ENCODE results near the gene ORC6. TPM values are rescaled to one million over a fixed set of nuclear protein-coding genes. Genes with fewer than 3 reads are reported as not detected.

ORC6 gene
- total and polyA plus RNA-seq, 2 donors (not counting 1 experiment from before 2014, with no cell fraction given): 4.7 to 4.8 TPM

DNA sequence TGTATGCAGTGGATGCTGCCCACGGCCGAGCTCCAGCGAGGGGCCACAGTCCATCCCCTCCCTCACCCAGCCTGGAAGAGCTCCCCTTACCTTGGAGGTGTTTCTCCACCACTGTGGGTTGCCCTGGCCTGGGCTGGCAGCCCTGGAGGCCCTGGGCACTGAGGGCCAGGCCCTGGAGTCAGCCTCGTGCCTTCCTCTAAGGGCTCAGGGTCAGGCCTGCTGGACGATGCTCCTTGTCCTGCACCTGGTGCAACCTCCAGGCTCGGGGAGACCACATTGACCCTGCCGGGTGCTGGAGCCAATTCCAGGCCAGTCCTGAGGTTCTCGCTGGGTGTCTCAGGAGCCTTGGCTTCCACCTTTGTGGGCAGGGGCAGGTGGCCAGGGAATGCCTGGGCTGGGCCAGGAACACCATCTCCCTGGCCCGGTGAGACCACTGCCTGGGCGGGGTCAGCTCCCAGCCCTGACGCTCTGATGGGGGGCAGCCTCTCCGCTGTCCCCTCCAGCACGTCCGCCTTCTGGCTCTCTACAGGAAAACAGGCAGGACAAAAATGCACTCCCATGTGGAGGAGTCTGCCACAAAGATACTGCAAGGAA lies 48.3 kb downstream of the ORC6 start:
- no peak overlapping the region for H3K27ac ChIP-seq (ENCODE audit: low read length in 2 of 2)
- Mint-ChIP-seq H3K4me3 (no peak overlapping the region), H3K9me3 (ENCODE audit: insufficient read depth) (no peaks in the 10 kb centered on the region), H3K27me3 (no peaks in the 10 kb centered on the region), H3K27ac (no peak overlapping the region), H3K4me1 (peaks cover 12% of the 10 kb centered on the region)
- 95% methylated on average over 14 of the region's 14 CpGs for WGBS (ENCODE audit: insufficient coverage)
- intact Hi-C loops (cut with micrococcal nuclease): no loop called here
- H3K9ac ChIP-seq (ENCODE audit: low read length): no peak overlapping the region
- no peak overlapping the region for H3K4me3 ChIP-seq (ENCODE audit: control extremely low read depth in 1 of 5, extremely low read depth in 1 of 5, insufficient read depth in 1 of 5, low read depth in 2 of 5, low read length in 4 of 5)
- ATAC-seq (ENCODE audit: low read depth) (no peak), DNase-seq (no peak)
- no peak overlapping the region for H3K4me2 ChIP-seq (replicated peaks; ENCODE audit: low read depth, low read length, poor library complexity, severe bottlenecking)
- peaks cover 10 to 15% of the 10 kb centered on the region in 2 donors for H3K4me1 ChIP-seq (ENCODE audit: control insufficient read depth in 2 of 2, insufficient read depth in 2 of 2, low read length in 2 of 2)
- H3K27me3 ChIP-seq (replicated peaks in 1 of 4; ENCODE audit: control extremely low read depth in 1 of 4, control insufficient read depth in 3 of 4, insufficient read depth in 4 of 4, low read length in 3 of 4): no peaks in the 10 kb centered on the region
- no peaks in the 10 kb centered on the region for H3K36me3 ChIP-seq (replicated peaks in 1 of 2; ENCODE audit: control extremely low read depth in 1 of 2, control insufficient read depth in 1 of 2, extremely low read depth in 1 of 2, insufficient read depth in 2 of 2, low read length in 1 of 2)
- TF ChIP-seq EZH2 (IDR thresholded peaks at IDR 0.05; ENCODE audit: borderline replicate concordance, insufficient read depth, low read depth, low read length, poor library complexity, severe bottlenecking): no peak
- TF ChIP-seq, protein P1, sequence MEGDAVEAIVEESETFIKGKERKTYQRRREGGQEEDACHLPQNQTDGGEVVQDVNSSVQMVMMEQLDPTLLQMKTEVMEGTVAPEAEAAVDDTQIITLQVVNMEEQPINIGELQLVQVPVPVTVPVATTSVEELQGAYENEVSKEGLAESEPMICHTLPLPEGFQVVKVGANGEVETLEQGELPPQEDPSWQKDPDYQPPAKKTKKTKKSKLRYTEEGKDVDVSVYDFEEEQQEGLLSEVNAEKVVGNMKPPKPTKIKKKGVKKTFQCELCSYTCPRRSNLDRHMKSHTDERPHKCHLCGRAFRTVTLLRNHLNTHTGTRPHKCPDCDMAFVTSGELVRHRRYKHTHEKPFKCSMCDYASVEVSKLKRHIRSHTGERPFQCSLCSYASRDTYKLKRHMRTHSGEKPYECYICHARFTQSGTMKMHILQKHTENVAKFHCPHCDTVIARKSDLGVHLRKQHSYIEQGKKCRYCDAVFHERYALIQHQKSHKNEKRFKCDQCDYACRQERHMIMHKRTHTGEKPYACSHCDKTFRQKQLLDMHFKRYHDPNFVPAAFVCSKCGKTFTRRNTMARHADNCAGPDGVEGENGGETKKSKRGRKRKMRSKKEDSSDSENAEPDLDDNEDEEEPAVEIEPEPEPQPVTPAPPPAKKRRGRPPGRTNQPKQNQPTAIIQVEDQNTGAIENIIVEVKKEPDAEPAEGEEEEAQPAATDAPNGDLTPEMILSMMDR (IDR thresholded peaks at IDR 0.05): no peak
- H2AFZ ChIP-seq (ENCODE audit: insufficient read depth, low read depth, low read length, poor library complexity, severe bottlenecking): no peak overlapping the region
- POLR2A ChIA-PET: no interaction called here
- no peaks in the 10 kb centered on the region for H4K20me1 ChIP-seq (ENCODE audit: control insufficient read depth, insufficient read depth, low read length, poor library complexity, severe bottlenecking)
- CTCF ChIA-PET: interaction anchor here (0.5 kb wide), 1 partner anchor 26 kb away, joined by 3 read pairs; no protein-coding TSS in a partner anchor
- H3K9me3 ChIP-seq (ENCODE audit: control extremely low read depth in 1 of 3, control insufficient read depth in 2 of 3, insufficient read depth in 1 of 3, low read length in 2 of 3): no peaks in the 10 kb centered on the region
- no peaks in the 10 kb centered on the region for H3K79me2 ChIP-seq (ENCODE audit: control insufficient read depth, insufficient read depth, low read length)

DNA sequence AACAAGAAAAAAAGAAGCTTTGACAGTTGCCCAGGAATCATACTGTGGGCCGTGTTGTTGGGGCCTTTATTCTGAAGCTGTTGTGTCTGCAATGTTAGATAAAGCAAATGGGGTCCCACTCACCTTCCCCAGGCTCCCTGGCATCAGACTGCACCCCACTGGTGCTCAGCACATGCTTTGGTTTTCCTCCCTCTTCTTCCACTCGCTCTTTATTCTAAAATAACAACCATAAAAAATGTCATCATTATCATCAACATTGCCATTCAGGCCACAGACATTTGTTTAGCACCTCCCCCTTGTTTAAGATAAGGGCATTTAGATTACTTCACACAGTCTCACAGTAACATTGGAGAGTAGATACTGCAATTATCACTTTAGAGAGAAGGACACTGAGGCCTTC lies 50.5 kb downstream of the ORC6 start:
- ChIA-PET CTCF (no interaction called here), POLR2A (no interaction called here)
- Histone ChIP-seq H3K9me3 (ENCODE audit: control extremely low read depth in 1 of 3, control insufficient read depth in 2 of 3, insufficient read depth in 1 of 3, low read length in 2 of 3) (no peaks in the 10 kb centered on the region), H3K9ac (ENCODE audit: low read length) (no peak overlapping the region), H3K4me2 (replicated peaks; ENCODE audit: low read depth, low read length, poor library complexity, severe bottlenecking) (no peak overlapping the region), H3K79me2 (ENCODE audit: control insufficient read depth, insufficient read depth, low read length) (no peaks in the 10 kb centered on the region), H3K36me3 (replicated peaks in 1 of 2; ENCODE audit: control extremely low read depth in 1 of 2, control insufficient read depth in 1 of 2, extremely low read depth in 1 of 2, insufficient read depth in 2 of 2, low read length in 1 of 2) (no peaks in the 10 kb centered on the region), H4K20me1 (ENCODE audit: control insufficient read depth, insufficient read depth, low read length, poor library complexity, severe bottlenecking) (no peaks in the 10 kb centered on the region), H3K27me3 (replicated peaks in 1 of 4; ENCODE audit: control extremely low read depth in 1 of 4, control insufficient read depth in 3 of 4, insufficient read depth in 4 of 4, low read length in 3 of 4) (no peaks in the 10 kb centered on the region), H3K4me1 (ENCODE audit: control insufficient read depth in 2 of 2, insufficient read depth in 2 of 2, low read length in 2 of 2) (peaks cover 22 to 24% of the 10 kb centered on the region in 2 donors), H3K27ac (ENCODE audit: low read length in 2 of 2) (no peak overlapping the region), H2AFZ (ENCODE audit: insufficient read depth, low read depth, low read length, poor library complexity, severe bottlenecking) (no peak overlapping the region), H3K4me3 (ENCODE audit: control extremely low read depth in 1 of 5, extremely low read depth in 1 of 5, insufficient read depth in 1 of 5, low read depth in 2 of 5, low read length in 4 of 5) (no peak overlapping the region)
- no peaks in the 10 kb centered on the region for H3K27me3 Mint-ChIP-seq
- TF ChIP-seq EZH2 (IDR thresholded peaks at IDR 0.05; ENCODE audit: borderline replicate concordance, insufficient read depth, low read depth, low read length, poor library complexity, severe bottlenecking): no peak
- TF ChIP-seq, protein P1 (IDR thresholded peaks at IDR 0.05): no peak
- DNase-seq (no peak), ATAC-seq (ENCODE audit: low read depth) (no peak)
- 86% methylated on average over 2 of the region's 2 CpGs for WGBS (ENCODE audit: insufficient coverage)
- H3K9me3 Mint-ChIP-seq (ENCODE audit: insufficient read depth): no peaks in the 10 kb centered on the region
- H3K4me1 Mint-ChIP-seq: peaks cover 24% of the 10 kb centered on the region
- no peak overlapping the region for H3K4me3 Mint-ChIP-seq
- no peak overlapping the region for H3K27ac Mint-ChIP-seq
- intact Hi-C loops (cut with micrococcal nuclease): loop anchor here (5.0 kb wide), 1 partner anchor 67 kb away; no protein-coding TSS in a partner anchor

All from B cell (primary cell).